Type B pancreatic cell (in vitro differentiated cells): ENCODE results near the gene ING3. TPM values are rescaled to one million over a fixed set of nuclear protein-coding genes. Genes with fewer than 3 reads are reported as not detected.

Experiments used
- DNase-seq: peaks from one replicate; pipeline ENCODE4 v3.0.0; 2021; ENCODE audit warnings: mixed read lengths; ENCODE audit not compliant: unreplicated experiment; ENCODE audit errors: extremely low spot score
- H3K27ac Mint-ChIP-seq: 2 replicates; pipeline ENCODE4 v1.8.0; 2021; ENCODE audit warnings: mild to moderate bottlenecking, mixed read lengths
- H3K27me3 Mint-ChIP-seq: 2 replicates; pipeline ENCODE4 v1.8.0; 2021; ENCODE audit warnings: mixed read lengths
- H3K36me3 Mint-ChIP-seq: 2 replicates; pipeline ENCODE4 v1.8.0; 2021; ENCODE audit warnings: mixed read lengths
- H3K4me1 Mint-ChIP-seq: one replicate; pipeline ENCODE4 v1.8.0; 2021; ENCODE audit warnings: mixed read lengths; ENCODE audit not compliant: unreplicated experiment
- H3K4me3 Mint-ChIP-seq: 2 replicates; pipeline ENCODE4 v1.8.0; 2021; ENCODE audit warnings: mild to moderate bottlenecking, mixed read lengths
- H3K9me3 Mint-ChIP-seq: 2 replicates; pipeline ENCODE4 v1.8.0; 2021; ENCODE audit warnings: mixed read lengths
- CTCF ChIP-seq: fragments of 200-600 bp; sonication (generic); conservative IDR thresholded peaks from 2 replicates; pipeline ENCODE4 v1.5.0; 2021; ENCODE audit warnings: antibody characterized with exemption, mild to moderate bottlenecking
- total RNA-seq: library from RNA; stranded (reverse); gene quantifications from 2 replicates; pipeline ENCODE4 v1.2.1, GENCODE V29; 2021; ENCODE audit warnings: low replicate concordance

ING3 gene
- total RNA-seq, 1 donor from 2014 or later = 20.7 TPM

GRCh38 chr7:121020989-121021969, 70.7 kb downstream of the ING3 start:
- no peak for DNase-seq
- Mint-ChIP-seq H3K4me1 (peaks cover 59% of the 10 kb centered on the region), H3K4me3 (no peak overlapping the region), H3K36me3 (peaks cover 9% of the 10 kb centered on the region), H3K27me3 (no peaks in the 10 kb centered on the region), H3K27ac (peak overlapping the region; percentile 8), H3K9me3 (peaks cover 8% of the 10 kb centered on the region)
- no peak for TF ChIP-seq CTCF

- Mint-ChIP-seq H3K4me3 (peak overlapping the region; percentile 48), H3K27ac (peak overlapping the region; percentile 6), H3K9me3 (peaks cover 14% of the 10 kb centered on the region), H3K36me3 (peaks cover 11% of the 10 kb centered on the region), H3K4me1 (peaks cover 56% of the 10 kb centered on the region), H3K27me3 (no peaks in the 10 kb centered on the region)
- no peak for DNase-seq
- no peak for TF ChIP-seq CTCF
Measured at GRCh38 chr7:121023194-121023593, 72.6 kb downstream of the ING3 start.

GRCh38 chr7:121023683-121024511, 73.3 kb downstream of the ING3 start:
- no peak for DNase-seq
- Mint-ChIP-seq H3K4me3 (peak overlapping the region; percentile 48), H3K27me3 (no peaks in the 10 kb centered on the region), H3K27ac (peak overlapping the region; percentile 6), H3K36me3 (peaks cover 11% of the 10 kb centered on the region), H3K4me1 (peaks cover 60% of the 10 kb centered on the region), H3K9me3 (peaks cover 14% of the 10 kb centered on the region)
- no peak for TF ChIP-seq CTCF

- Mint-ChIP-seq H3K9me3 (peaks cover 14% of the 10 kb centered on the region), H3K36me3 (peaks cover 11% of the 10 kb centered on the region), H3K4me3 (peak overlapping the region; percentile 48), H3K27me3 (no peaks in the 10 kb centered on the region), H3K4me1 (peaks cover 60% of the 10 kb centered on the region), H3K27ac (peak overlapping the region; percentile 6)
- TF ChIP-seq CTCF = no peak
- no peak for DNase-seq
Measured at GRCh38 chr7:121024611-121025010, 74.0 kb downstream of the ING3 start.

GRCh38 chr7:121026159-121026558, 75.6 kb downstream of the ING3 start:
- Mint-ChIP-seq H3K36me3 (peaks cover 11% of the 10 kb centered on the region), H3K27ac (peak overlapping the region; percentile 9), H3K4me3 (peak overlapping the region; percentile 26), H3K27me3 (no peaks in the 10 kb centered on the region), H3K9me3 (peaks cover 14% of the 10 kb centered on the region), H3K4me1 (peaks cover 56% of the 10 kb centered on the region)
- DNase-seq = no peak
- no peak for TF ChIP-seq CTCF
